ENCODE measurements around the gene OR2C1.

DNA sequence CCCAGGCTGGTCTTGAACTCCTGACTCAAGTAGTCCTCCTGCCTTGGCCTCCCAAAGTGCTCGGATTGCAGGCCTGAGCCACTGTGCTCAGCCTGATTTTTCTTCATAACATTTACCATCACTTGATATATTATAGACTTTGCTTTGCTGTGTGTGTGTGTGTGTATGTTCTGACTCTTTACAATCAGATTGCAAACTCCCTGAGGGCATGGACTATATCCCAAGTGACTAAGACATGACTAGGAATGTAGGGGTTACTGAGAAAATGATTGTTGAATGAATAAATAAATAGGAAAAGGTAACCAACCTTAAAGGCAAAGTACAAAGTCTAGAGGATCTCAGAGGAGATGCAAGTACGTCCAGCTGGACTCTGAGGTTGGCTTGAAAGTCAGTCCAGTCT is 9.6 kb upstream of the OR2C1 start:
- TF ChIP-seq SMC3 (conservative IDR thresholded peaks at IDR 0.05; ENCODE audit: poor library complexity) = no peak
- TF ChIP-seq, protein P1, sequence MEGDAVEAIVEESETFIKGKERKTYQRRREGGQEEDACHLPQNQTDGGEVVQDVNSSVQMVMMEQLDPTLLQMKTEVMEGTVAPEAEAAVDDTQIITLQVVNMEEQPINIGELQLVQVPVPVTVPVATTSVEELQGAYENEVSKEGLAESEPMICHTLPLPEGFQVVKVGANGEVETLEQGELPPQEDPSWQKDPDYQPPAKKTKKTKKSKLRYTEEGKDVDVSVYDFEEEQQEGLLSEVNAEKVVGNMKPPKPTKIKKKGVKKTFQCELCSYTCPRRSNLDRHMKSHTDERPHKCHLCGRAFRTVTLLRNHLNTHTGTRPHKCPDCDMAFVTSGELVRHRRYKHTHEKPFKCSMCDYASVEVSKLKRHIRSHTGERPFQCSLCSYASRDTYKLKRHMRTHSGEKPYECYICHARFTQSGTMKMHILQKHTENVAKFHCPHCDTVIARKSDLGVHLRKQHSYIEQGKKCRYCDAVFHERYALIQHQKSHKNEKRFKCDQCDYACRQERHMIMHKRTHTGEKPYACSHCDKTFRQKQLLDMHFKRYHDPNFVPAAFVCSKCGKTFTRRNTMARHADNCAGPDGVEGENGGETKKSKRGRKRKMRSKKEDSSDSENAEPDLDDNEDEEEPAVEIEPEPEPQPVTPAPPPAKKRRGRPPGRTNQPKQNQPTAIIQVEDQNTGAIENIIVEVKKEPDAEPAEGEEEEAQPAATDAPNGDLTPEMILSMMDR (IDR thresholded peaks at IDR 0.05; ENCODE audit: poor library complexity, severe bottlenecking) = no peak
- TF ChIP-seq POLR2AphosphoS5 (IDR thresholded peaks at IDR 0.05) = no peak
- no peak for TF ChIP-seq RAD21 (conservative IDR thresholded peaks at IDR 0.05)
- TF ChIP-seq, protein P2, sequence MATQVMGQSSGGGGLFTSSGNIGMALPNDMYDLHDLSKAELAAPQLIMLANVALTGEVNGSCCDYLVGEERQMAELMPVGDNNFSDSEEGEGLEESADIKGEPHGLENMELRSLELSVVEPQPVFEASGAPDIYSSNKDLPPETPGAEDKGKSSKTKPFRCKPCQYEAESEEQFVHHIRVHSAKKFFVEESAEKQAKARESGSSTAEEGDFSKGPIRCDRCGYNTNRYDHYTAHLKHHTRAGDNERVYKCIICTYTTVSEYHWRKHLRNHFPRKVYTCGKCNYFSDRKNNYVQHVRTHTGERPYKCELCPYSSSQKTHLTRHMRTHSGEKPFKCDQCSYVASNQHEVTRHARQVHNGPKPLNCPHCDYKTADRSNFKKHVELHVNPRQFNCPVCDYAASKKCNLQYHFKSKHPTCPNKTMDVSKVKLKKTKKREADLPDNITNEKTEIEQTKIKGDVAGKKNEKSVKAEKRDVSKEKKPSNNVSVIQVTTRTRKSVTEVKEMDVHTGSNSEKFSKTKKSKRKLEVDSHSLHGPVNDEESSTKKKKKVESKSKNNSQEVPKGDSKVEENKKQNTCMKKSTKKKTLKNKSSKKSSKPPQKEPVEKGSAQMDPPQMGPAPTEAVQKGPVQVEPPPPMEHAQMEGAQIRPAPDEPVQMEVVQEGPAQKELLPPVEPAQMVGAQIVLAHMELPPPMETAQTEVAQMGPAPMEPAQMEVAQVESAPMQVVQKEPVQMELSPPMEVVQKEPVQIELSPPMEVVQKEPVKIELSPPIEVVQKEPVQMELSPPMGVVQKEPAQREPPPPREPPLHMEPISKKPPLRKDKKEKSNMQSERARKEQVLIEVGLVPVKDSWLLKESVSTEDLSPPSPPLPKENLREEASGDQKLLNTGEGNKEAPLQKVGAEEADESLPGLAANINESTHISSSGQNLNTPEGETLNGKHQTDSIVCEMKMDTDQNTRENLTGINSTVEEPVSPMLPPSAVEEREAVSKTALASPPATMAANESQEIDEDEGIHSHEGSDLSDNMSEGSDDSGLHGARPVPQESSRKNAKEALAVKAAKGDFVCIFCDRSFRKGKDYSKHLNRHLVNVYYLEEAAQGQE (IDR thresholded peaks at IDR 0.05; ENCODE audit: borderline replicate concordance) = no peak
- TF ChIP-seq EZH2 (IDR thresholded peaks at IDR 0.05; ENCODE audit: borderline replicate concordance, insufficient read depth, low read length, poor library complexity, severe bottlenecking) = no peak
